ENCODE data around the gene NEURL3.

Gene NEURL3

GRCh38 chr2:96452053-96452452 lies 53.1 kb downstream of the NEURL3 start:
- H3K4me1 ChIP-seq (ENCODE audit: insufficient read depth, low read length): no peaks in the 10 kb centered on the region
- no peak overlapping the region for H3K4me3 ChIP-seq (ENCODE audit: low read length)
- no peak overlapping the region for H3K27ac ChIP-seq (ENCODE audit: low read length)
- no peak overlapping the region for H3K9ac ChIP-seq (ENCODE audit: low read depth, low read length)
- no peaks in the 10 kb centered on the region for H3K9me3 ChIP-seq (ENCODE audit: insufficient read depth, low read depth, low read length)
- no peaks in the 10 kb centered on the region for H3K36me3 ChIP-seq (ENCODE audit: insufficient read depth, low read depth, low read length)
- no peaks in the 10 kb centered on the region for H3K27me3 ChIP-seq (ENCODE audit: insufficient read depth, low read length)

DNA sequence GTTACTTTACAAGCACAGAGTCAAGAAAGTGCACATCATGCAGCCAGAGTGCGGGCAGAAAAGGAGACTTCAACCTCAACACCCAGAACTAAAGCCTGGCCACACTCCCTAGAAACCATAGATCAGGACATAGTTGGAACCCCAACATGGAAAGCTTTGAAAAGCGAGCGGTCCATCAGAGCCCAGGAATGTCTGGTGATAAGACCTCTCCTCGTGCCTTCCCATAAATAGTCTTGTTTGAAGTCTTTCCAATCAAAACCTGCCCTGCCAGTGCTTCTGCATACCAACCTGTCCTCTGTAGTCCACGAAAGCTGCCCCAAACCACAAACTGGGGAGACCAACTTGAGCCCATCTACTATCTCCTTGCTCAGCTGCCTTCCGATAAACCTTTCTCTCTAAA lies 55.5 kb downstream of the NEURL3 start:
- no peaks in the 10 kb centered on the region for H3K4me1 ChIP-seq (ENCODE audit: insufficient read depth, low read length)
- no peak overlapping the region for H3K27ac ChIP-seq (ENCODE audit: low read length)
- no peak overlapping the region for H3K9ac ChIP-seq (ENCODE audit: low read depth, low read length)
- H3K4me3 ChIP-seq (ENCODE audit: low read length): no peak overlapping the region
- no peaks in the 10 kb centered on the region for H3K27me3 ChIP-seq (ENCODE audit: insufficient read depth, low read length)
- no peaks in the 10 kb centered on the region for H3K36me3 ChIP-seq (ENCODE audit: insufficient read depth, low read depth, low read length)
- no peaks in the 10 kb centered on the region for H3K9me3 ChIP-seq (ENCODE audit: insufficient read depth, low read depth, low read length)

DNA sequence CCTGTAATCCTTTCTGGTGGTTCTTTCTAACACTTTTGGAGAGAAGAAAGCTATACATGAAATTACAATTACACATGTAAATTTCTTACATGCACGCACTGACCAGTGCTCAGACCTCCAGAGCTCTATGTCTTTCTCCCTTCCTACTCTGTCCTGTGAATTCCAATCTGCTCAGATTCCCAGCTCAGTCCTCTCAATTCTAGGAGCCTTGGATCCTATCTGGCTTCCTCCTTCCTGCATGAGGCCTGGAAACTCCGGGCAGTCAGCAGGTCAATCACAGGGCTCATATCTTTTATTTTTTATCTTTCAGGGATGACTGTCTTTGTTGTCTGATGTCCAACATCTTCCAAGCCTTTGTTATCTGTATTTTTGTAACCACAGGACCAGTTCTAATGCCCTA lies 56.0 kb downstream of the NEURL3 start:
- Histone ChIP-seq H3K4me3 (ENCODE audit: low read length) (no peak overlapping the region), H3K36me3 (ENCODE audit: insufficient read depth, low read depth, low read length) (no peaks in the 10 kb centered on the region), H3K9ac (ENCODE audit: low read depth, low read length) (no peak overlapping the region), H3K4me1 (ENCODE audit: insufficient read depth, low read length) (no peaks in the 10 kb centered on the region), H3K9me3 (ENCODE audit: insufficient read depth, low read depth, low read length) (no peaks in the 10 kb centered on the region), H3K27ac (ENCODE audit: low read length) (no peak overlapping the region), H3K27me3 (ENCODE audit: insufficient read depth, low read length) (no peaks in the 10 kb centered on the region)

DNA sequence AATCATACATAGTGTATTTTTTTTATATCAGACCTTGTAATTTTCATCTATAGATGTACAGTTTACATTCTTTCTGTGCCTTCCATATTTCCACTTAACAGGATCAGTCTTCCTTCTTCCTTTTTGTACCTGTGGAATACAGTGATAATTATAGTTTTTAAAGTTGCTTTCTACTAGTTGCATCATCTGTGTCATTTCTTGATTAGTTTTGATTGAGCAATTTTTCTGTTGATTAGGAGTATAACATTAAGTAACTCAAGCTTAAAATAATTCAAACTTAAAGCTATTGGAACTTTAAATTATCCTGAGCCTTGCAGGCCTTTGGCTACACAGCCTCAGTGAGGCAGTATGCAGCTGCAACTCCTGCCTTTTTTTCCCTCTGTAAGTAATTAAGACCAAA lies 57.4 kb downstream of the NEURL3 start:
- no peaks in the 10 kb centered on the region for H3K27me3 ChIP-seq (ENCODE audit: insufficient read depth, low read length)
- H3K27ac ChIP-seq (ENCODE audit: low read length): no peak overlapping the region
- H3K4me3 ChIP-seq (ENCODE audit: low read length): no peak overlapping the region
- no peaks in the 10 kb centered on the region for H3K4me1 ChIP-seq (ENCODE audit: insufficient read depth, low read length)
- H3K9ac ChIP-seq (ENCODE audit: low read depth, low read length): no peak overlapping the region
- no peaks in the 10 kb centered on the region for H3K36me3 ChIP-seq (ENCODE audit: insufficient read depth, low read depth, low read length)
- no peaks in the 10 kb centered on the region for H3K9me3 ChIP-seq (ENCODE audit: insufficient read depth, low read depth, low read length)

Measured in iPS-20b (cell line).